GM21825 (cell line): ENCODE results near the gene DCAF15.

Experiments
- ATAC-seq: cut with Tn5 transposase; IDR thresholded peaks from one replicate; pipeline ENCODE4 v1.9.1; 2021; ENCODE audit warnings: mild to moderate bottlenecking, moderate library complexity; ENCODE audit not compliant: unreplicated experiment

DCAF15 gene

DNA sequence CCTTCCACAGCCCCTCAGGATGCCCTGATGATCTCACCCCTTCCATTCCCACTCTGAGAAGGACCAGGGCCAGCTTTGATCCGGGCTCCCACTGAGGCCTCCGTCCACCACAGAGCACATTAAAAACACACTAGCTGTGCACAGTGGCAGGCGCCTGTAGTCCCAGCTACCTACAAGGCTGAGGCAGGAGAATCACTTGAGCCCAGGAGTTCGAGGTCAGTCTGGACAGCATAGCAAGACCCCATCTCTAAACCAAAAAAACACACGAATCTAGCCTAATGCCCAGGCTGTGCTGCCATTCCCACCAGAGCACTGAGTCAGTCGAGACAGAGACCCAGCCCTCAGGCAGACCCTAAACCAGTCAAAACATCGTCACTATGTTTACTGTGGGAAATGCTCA is 39.7 kb downstream of the DCAF15 start:
- ATAC-seq, result no peak

GRCh38 chr19:13993590-13994300 is 41.4 kb downstream of the DCAF15 start:
- ATAC-seq, result no peak

DNA sequence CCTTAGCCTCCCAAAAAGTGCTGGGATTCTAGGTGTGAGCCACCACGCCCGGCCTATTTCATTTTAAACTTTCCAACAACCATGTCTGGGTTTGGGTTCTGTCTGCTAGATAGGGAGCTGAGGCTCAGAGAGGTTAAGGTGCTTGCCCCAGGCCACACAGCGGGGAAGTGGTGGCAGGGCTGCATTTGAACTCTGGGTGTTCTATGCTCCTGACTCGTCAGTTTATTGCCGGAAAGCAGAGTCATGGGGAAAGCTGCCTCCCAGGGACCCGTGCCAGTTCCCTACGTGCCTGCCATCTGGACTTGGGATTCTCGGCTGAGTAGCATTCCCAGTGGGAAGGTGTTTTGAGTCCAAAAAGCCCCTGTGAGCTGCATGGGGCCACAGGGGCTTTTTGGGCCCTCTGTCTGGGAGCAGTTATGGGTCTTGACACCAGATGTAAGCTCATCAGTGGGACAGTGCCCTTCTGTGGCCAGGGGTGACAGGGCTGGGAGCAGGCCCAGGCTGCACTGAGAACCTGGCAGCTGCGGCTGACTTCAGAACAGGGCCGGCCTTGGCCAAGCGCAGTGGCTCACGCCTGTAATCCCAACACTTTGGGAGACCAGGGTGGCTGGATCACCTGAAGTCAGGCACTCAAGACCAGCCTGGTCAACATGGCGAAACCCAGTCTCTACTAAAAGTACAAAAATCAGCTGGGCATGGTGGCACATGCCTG is 42.9 kb downstream of the DCAF15 start:
- ATAC-seq, result no peak

DNA sequence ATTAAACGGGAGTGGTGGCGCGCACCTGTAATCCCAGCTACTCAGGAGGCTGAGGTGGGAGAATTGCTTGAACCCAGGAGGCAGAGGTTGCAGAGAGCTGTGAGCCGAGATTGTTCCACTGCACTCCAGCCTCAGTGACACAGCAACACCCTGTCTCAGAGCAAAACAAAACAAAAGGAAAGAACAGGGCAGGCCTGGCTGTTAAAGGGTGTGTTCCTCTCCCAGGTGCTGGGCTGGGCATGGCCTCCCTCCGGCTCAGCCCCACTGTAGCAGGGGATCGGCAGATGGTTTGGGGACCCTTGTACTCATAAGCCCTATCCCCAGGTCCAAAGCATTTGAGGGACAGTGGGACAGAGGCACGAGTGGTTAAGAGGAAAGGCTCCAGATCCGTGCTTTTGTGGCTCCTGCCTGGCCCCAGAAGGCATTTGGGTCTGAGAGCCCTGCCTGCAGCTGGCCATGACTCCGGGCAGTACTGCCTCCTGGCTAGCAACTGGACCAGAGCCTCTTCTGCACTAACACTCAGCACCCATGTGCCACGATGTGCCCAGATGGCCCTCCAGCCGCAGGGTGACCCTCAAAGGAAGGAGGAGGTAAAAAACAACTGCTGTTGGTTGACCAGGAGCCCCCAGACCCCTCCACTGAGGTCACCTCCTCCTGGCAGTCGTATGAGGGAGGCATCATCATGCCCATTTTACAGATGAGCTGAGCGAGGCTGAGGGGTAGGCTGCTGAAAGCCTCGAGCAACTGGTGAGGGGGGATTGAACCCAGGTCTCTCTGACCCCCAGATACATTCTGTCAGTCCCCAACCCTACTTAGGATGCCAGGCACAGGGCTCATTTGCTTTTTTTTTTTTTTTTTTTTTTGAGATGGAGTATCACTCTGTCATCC is 43.8 kb downstream of the DCAF15 start:
- no peak for ATAC-seq

- no peak for ATAC-seq
Observed at GRCh38 chr19:13996928-13997630, 44.8 kb downstream of the DCAF15 start.

- ATAC-seq, result no peak
Observed at GRCh38 chr19:13997631-13997962, 45.3 kb downstream of the DCAF15 start.

DNA sequence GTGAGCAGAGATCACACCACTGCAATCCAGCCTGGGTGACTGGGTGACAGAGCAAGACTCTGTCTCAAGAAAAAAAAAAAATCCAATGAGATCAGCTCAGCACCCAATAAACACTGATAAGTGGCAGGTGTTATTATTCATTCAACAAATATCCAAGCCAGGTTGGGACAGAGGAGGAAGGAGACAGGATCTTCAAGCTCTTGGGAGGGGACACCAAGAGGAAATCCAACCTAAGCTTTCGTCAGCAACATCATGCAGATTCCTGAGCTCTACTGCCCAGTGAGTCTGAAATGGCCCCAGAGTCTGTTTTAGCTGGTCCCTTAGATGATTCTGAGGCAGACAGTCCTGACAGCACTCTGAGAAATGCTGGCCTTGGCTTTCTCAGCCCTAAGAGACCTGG is 46.1 kb downstream of the DCAF15 start:
- no peak for ATAC-seq

DNA sequence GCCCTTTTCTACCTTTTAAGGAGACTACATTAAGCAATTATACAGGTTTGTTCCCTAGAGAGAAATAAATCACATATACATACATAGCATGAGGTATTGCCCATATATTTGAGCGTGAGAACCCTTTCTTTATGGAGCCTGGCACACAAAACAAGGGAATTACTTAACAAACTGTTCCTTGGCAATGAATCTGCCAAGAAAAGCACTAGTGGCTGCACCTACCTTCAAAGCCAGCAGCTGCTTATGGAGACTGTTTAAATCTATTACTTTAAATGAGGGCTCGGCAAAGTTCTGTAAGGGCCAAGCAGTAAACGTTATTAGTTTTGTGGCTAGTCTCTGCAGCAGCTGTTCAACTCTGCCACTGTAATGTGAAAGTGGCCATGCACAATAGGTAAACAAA is 46.8 kb downstream of the DCAF15 start:
- no peak for ATAC-seq

DNA sequence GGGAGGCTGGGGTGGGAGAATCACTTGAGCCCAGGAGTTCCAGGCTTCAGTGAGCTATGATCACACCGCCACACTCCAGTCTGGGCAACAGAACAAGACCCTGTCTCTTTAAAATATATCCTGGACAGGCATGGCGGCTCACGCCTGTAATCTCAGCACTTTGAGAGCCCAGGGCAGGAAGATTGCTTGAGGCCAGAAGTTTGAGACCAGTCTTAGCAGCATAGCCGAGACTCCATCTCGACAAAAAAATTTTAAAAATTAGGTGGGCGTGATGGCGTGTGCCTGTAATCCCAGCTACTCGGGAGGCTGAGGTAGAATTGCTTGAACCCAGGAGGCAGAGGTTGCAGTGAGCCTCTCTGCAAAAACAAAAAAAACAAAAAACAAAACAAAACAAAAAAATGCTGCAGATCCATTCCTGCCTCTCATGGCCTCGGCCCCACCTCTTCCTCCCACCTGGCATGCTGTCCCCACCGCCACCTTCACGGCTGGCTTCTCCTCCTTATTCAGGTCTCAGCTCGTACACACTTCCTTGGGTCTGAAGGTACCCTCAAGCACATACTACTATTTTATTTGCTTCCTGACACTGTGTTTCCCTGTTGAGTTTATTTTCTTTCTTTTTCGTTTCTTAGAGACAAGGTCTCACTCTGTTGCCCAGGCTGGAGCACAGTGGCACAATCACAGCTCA is 48.5 kb downstream of the DCAF15 start:
- ATAC-seq, result no peak

DNA sequence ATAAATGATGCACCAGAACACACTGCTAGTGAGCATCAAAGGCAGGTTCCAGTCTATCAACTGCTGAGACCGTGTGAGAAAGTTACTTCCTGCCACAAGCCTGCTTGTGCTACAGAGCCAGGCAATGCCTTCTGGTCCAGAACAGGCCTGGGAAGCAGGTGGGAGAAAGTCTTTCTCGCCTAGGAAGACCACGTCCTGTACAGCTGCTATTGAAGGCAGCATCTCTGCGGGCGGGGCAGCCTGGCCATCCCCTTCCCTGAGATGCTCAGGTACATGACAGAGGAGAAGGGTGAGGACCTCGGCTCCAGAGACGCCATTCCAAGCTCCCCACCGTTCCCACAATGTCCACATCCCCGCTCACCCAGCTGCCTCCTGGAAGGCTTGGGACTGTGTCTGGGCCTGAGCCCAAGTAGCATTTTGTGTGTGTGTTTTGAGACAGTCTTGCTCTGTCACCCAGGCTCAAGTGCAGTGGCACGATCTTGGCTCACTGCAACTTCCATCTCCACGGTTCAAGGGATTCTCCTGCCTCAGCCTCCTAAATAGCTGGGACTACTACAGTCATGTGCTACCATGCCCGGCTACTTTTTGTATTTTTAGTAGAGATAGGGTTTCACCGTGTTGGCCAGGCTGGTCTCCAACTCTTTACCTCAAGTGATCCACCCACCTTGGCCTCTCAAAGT is 50.4 kb downstream of the DCAF15 start:
- no peak for ATAC-seq

DNA sequence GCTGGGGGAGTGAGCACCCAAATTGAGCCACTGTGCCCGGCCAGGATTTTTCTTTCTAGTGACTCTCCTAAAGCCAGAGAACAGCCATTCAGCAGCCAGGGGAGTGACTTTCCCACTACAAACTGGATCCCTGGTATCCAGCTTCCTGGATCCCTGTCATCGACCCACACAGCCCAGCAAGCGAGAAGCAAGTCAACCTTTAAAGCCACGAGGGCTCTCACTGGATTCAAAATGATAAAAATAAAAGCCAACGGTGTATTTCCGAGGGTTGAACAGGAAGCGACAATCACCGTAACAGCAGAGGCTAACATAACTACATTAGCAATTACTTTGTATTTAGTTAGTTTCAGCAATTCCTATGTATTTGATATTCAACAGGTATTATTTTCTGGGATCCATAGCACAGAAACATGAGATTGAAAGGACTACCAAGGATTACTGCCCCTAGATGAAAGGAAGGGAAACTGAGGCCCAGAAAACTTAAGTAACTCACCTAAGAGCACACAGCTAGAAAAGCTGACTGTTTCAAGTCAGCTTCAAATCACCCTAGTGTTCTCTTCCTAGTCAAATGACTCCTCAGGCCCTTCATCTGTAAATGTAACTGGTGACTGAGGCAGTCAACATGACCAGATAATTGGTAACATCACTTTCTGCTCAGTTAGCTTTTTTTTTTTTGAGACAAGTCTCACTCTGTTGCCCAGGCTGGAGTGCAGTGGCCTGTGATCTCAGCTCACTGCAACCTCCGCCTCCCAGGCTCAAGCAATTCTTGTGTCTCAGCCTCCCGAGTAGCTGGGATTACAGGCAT is 51.1 kb downstream of the DCAF15 start:
- no peak for ATAC-seq

DNA sequence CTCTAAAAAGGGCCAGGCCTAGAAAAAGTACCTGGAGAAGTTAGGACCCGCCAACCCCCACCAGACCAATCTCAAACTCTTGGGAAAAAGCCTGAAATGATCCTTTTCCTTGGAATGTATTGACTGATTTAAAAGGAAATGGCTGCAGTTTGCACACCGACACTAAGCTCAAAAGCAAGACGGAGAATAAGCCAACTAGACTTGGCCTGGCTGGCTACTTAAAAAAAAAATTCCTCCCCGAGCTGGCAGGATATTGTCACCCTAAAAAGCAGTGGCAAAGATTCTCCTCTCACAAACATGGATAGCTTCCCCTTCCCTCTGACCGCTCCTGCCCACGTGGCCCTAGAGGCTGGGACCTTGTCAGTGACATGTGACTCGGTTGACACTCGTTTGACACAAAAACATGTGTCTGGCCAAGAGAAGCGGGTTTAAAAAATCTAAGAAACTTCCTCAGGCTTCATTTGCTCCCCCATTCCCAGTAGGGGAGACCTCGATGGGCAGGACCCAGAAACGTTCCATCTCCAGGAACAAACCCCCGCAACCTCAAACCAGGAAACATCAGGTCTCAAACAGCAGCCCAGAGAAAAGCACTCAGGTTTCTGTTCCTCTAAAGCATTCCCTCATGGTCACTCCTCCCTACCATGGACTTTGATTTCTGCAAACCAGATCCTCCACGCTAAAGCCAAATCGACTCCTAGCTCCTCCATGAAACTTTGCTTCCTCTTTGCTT is 52.5 kb downstream of the DCAF15 start:
- ATAC-seq, result no peak

DNA sequence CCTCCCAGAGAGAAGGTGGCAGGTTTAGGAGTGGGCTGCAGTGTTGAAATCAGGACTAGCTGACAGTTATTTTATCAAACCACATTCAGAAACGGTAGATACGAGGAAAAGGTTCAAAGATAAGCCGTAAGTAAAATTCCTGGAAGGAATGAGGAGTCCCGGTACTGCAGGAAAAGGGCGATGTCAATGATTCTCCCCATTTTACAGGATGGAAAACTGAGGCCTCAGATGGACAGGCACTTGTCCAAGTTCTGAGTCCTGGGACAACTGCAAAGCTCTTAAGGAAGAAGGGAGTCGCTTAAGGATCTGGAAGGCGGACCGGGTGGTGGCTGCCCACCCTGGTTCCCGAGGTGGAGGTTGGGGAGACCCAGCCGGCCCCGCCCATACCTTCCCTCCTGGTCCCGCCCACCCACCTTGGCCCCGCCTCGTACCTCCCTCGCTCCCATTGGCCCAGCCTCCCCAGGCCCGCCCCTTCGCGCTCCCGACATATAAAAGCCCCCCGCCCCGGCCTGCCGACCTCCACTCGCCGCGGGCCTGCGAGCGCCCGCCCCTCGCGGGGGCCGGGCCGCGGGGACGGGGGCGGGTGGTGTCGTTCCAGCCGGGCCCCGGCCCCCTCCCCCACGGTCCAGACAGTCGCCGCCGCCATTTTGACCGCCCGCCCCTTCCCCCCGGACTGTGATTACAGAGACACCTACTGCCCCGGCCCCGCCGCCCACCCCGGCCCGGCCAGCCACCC is 53.2 kb downstream of the DCAF15 start:
- peak; percentile 40 for ATAC-seq

GRCh38 chr19:14006085-14006765 is 53.9 kb downstream of the DCAF15 start, which contains the start of gene RFX1:
Gene RFX1, minus strand, starts transcription at chr19:14006320. Its CDS starts 12,477 bp downstream, at chr19:13993843.
- peak; percentile 71 for ATAC-seq

GRCh38 chr19:14006766-14007562 is 54.7 kb downstream of the DCAF15 start:
- peak; percentile 34 for ATAC-seq
